Activated T-cell treated with anti-CD3 and anti-CD28 coated beads, Interleukin-2, amount 50 U/mL, for 1 hour (primary cell): ENCODE measurements around the gene MYLK4.

Source experiments
- DNase-seq: peaks from one replicate; pipeline ENCODE4 v3.0.0-alpha.2; 2020

Gene MYLK4

GRCh38 chr6:2732503-2733089, 18.1 kb downstream of the MYLK4 start:
- no peak for DNase-seq

- DNase-seq: no peak
Observed at GRCh38 chr6:2731281-2731909, 19.3 kb downstream of the MYLK4 start.

GRCh38 chr6:2730353-2731107, 20.2 kb downstream of the MYLK4 start:
- DNase-seq: no peak

- no peak for DNase-seq
Observed at GRCh38 chr6:2729921-2730320, 20.8 kb downstream of the MYLK4 start.

- DNase-seq: no peak
Observed at GRCh38 chr6:2725999-2726567, 24.6 kb downstream of the MYLK4 start.

- DNase-seq: no peak
Observed at GRCh38 chr6:2725364-2725988, 25.2 kb downstream of the MYLK4 start.

- DNase-seq: no peak
Observed at GRCh38 chr6:2721219-2721618, 29.5 kb downstream of the MYLK4 start.

- no peak for DNase-seq
Observed at GRCh38 chr6:2719093-2719455, 31.6 kb downstream of the MYLK4 start.

GRCh38 chr6:2718334-2719092, 32.2 kb downstream of the MYLK4 start:
- DNase-seq: no peak

GRCh38 chr6:2716936-2717700, 33.6 kb downstream of the MYLK4 start:
- DNase-seq: no peak

GRCh38 chr6:2715737-2716136, 35.0 kb downstream of the MYLK4 start:
- DNase-seq: no peak

- DNase-seq: no peak
Observed at GRCh38 chr6:2714111-2714895, 36.4 kb downstream of the MYLK4 start.

GRCh38 chr6:2713473-2714110, 37.1 kb downstream of the MYLK4 start:
- DNase-seq: no peak

GRCh38 chr6:2712102-2712501, 38.6 kb downstream of the MYLK4 start:
- no peak for DNase-seq

GRCh38 chr6:2710412-2710811, 40.3 kb downstream of the MYLK4 start:
- no peak for DNase-seq

- DNase-seq: no peak
Observed at GRCh38 chr6:2708456-2708855, 42.3 kb downstream of the MYLK4 start.

- no peak for DNase-seq
Observed at GRCh38 chr6:2706558-2706957, 44.2 kb downstream of the MYLK4 start.

GRCh38 chr6:2705256-2705655, 45.5 kb downstream of the MYLK4 start:
- DNase-seq: no peak

GRCh38 chr6:2697291-2697690, 53.4 kb downstream of the MYLK4 start:
- no peak for DNase-seq

GRCh38 chr6:2695454-2696095, 55.1 kb downstream of the MYLK4 start:
- no peak for DNase-seq
